PC-3 (cell line): ENCODE data around the gene OR5K3.

ENCODE experiments used
- CTCF ChIP-seq: fragments of 300-600 bp; sonication (generic); conservative IDR thresholded peaks from 2 replicates; pipeline ENCODE4 v1.5.1; 2017; ENCODE audit warnings: antibody characterized with exemption, low read depth, mild to moderate bottlenecking, low read length
- EZH2 ChIP-seq: fragments of 300-600 bp; sonication (generic); IDR thresholded peaks from one replicate; pipeline ENCODE4 v1.6.1; 2017; ENCODE audit warnings: antibody characterized with exemption, mild to moderate bottlenecking, low read length; ENCODE audit not compliant: unreplicated experiment

GRCh38 chr3:98359250-98359649, 31.2 kb upstream of the OR5K3 start:
- TF ChIP-seq CTCF, result no peak
- TF ChIP-seq EZH2, result no peak
